Activated CD4-positive, alpha-beta memory T cell treated with anti-CD3 and anti-CD28 coated beads for 36 hours (primary cell): ENCODE results near the gene MAMDC4. TPM values are rescaled to one million over a fixed set of nuclear protein-coding genes. Genes with fewer than 3 reads are reported as not detected.

Experiments
- CTCF ChIA-PET: fragments of 350-600 bp; sonication (Branson Sonifier 250); formaldehyde crosslinking; loops from one replicate; lab custom pipeline; 2021; ENCODE audit warnings: antibody characterized with exemption, inconsistent platforms; lab: Charles Lee
- POLR2A ChIA-PET: fragments of 350-600 bp; sonication (Branson Sonifier 250); formaldehyde crosslinking; loops from one replicate; lab custom pipeline; 2021; ENCODE audit warnings: antibody characterized with exemption; lab: Charles Lee
- DNase-seq: peaks from one replicate; pipeline ENCODE4 v3.0.0-alpha.2; 2020
- H3K27ac Mint-ChIP-seq: one replicate; pipeline ENCODE4 v1.8.0; 2021; ENCODE audit warnings: mixed read lengths
- H3K27me3 Mint-ChIP-seq: one replicate; pipeline ENCODE4 v1.8.0; 2021; ENCODE audit warnings: mixed read lengths
- H3K36me3 Mint-ChIP-seq: one replicate; pipeline ENCODE4 v1.8.0; 2021; ENCODE audit warnings: mixed read lengths
- H3K4me1 Mint-ChIP-seq: one replicate; pipeline ENCODE4 v1.8.0; 2021; ENCODE audit warnings: low read depth, mixed read lengths
- H3K4me3 Mint-ChIP-seq: one replicate; pipeline ENCODE4 v1.8.0; 2021; ENCODE audit warnings: mild to moderate bottlenecking, mixed read lengths
- H3K9me3 Mint-ChIP-seq: one replicate; pipeline ENCODE4 v1.8.0; 2021; ENCODE audit warnings: mixed read lengths
- intact Hi-C: fragments of 100-400 bp; cut with micrococcal nuclease; formaldehyde crosslinking; loops from one replicate; pipeline ENCODE4 v1.15.1; 2023
- total RNA-seq, 2 experiments: library from RNA; stranded (reverse); gene quantifications; one replicate each; pipeline ENCODE4 v1.2.3, GENCODE V29; 2021

The MAMDC4 gene
- total RNA-seq, 2 experiments from 2014 or later: 13.0 to 14.3 TPM

- ChIA-PET CTCF (no interaction called here), POLR2A (interaction anchor here (1.2 kb wide), 1 partner anchor 350 kb away, joined by 3 read pairs; no protein-coding TSS in a partner anchor)
- Mint-ChIP-seq H3K9me3 (no peaks in the 10 kb centered on the region), H3K36me3 (peaks cover 16% of the 10 kb centered on the region), H3K27ac (no peak overlapping the region), H3K27me3 (no peaks in the 10 kb centered on the region), H3K4me3 (no peak overlapping the region), H3K4me1 (peaks cover 29% of the 10 kb centered on the region)
- intact Hi-C loops: no loop called here
- DNase-seq: no peak
Observed at GRCh38 chr9:136890661-136891060, 38.5 kb downstream of the MAMDC4 start.

- Mint-ChIP-seq H3K27me3 (no peaks in the 10 kb centered on the region), H3K36me3 (peaks cover 18% of the 10 kb centered on the region), H3K9me3 (no peaks in the 10 kb centered on the region), H3K4me1 (peaks cover 38% of the 10 kb centered on the region), H3K27ac (no peak overlapping the region), H3K4me3 (no peak overlapping the region)
- intact Hi-C loops: no loop called here
- no peak for DNase-seq
- ChIA-PET CTCF (no interaction called here), POLR2A (interaction anchor here (0.8 kb wide), 1 partner anchor 358 kb away, joined by 3 read pairs; no protein-coding TSS in a partner anchor)
Observed at GRCh38 chr9:136896027-136896426, 43.9 kb downstream of the MAMDC4 start.

- H3K9me3 Mint-ChIP-seq: no peaks in the 10 kb centered on the region
- H3K36me3 Mint-ChIP-seq: peaks cover 36% of the 10 kb centered on the region
- DNase-seq: no peak
- intact Hi-C loops: no loop called here
- POLR2A ChIA-PET: interaction anchor here (1.3 kb wide), 1 partner anchor 12 kb away, joined by 4 read pairs; the partner anchor contains the start of gene TRAF2
- H3K27ac Mint-ChIP-seq: no peak overlapping the region
- no peaks in the 10 kb centered on the region for H3K27me3 Mint-ChIP-seq
- peaks cover 56% of the 10 kb centered on the region for H3K4me1 Mint-ChIP-seq
- CTCF ChIA-PET: interaction anchor here (1.0 to 1.8 kb wide), 2 partner anchors 16 to 56 kb away, joined by 3 to 9 read pairs; partner anchors contain the start of gene AJM1
- no peak overlapping the region for H3K4me3 Mint-ChIP-seq
Observed at GRCh38 chr9:136898483-136899100, 46.4 kb downstream of the MAMDC4 start.

- peaks cover 36% of the 10 kb centered on the region for H3K36me3 Mint-ChIP-seq
- H3K4me1 Mint-ChIP-seq: peaks cover 58% of the 10 kb centered on the region
- H3K9me3 Mint-ChIP-seq: no peaks in the 10 kb centered on the region
- intact Hi-C loops: no loop called here
- peak overlapping the region; percentile 2 for H3K27ac Mint-ChIP-seq
- ChIA-PET CTCF (interaction anchor here (1.0 kb wide), 1 partner anchor 57 kb away, joined by 3 read pairs; the partner anchor contains the start of gene AJM1), POLR2A (no interaction called here)
- H3K4me3 Mint-ChIP-seq: no peak overlapping the region
- no peak for DNase-seq
- no peaks in the 10 kb centered on the region for H3K27me3 Mint-ChIP-seq
Observed at GRCh38 chr9:136899196-136899595, 47.0 kb downstream of the MAMDC4 start.

GRCh38 chr9:136900556-136900955 lies 48.4 kb downstream of the MAMDC4 start:
- H3K36me3 Mint-ChIP-seq: peaks cover 39% of the 10 kb centered on the region
- ChIA-PET CTCF (no interaction called here), POLR2A (interaction anchor here (0.8 to 2.4 kb wide), 2 partner anchors 18 to 58 kb away, joined by 3 to 7 read pairs; partner anchors contain the start of gene AJM1)

GRCh38 chr9:136900988-136901515 lies 48.9 kb downstream of the MAMDC4 start:
- Mint-ChIP-seq H3K4me3 (peak overlapping the region; percentile 70), H3K9me3 (no peaks in the 10 kb centered on the region), H3K36me3 (peaks cover 42% of the 10 kb centered on the region), H3K27me3 (no peaks in the 10 kb centered on the region), H3K4me1 (peaks cover 55% of the 10 kb centered on the region), H3K27ac (peak overlapping the region; percentile 98)
- ChIA-PET CTCF (interaction anchor here (1.5 to 1.9 kb wide), 3 partner anchors 13 to 134 kb away, joined by 4 to 8 read pairs (median 6); no protein-coding TSS in a partner anchor), POLR2A (interaction anchor here (0.8 to 2.4 kb wide), 6 partner anchors 14 to 340 kb away, joined by 3 to 26 read pairs (median 6); partner anchors contain the start of genes AJM1, TRAF2 and TUBB4B)
- intact Hi-C loops: loop anchor here (5.0 kb wide), 2 partner anchors 109 to 126 kb away; partner anchors contain the start of genes ABCA2 and TMEM141
- no peak for DNase-seq

More at GRCh38 chr9:136900556-136900955, 48.4 kb downstream of the MAMDC4 start:
- Mint-ChIP-seq H3K27ac (peak overlapping the region; percentile 98), H3K4me3 (no peak overlapping the region), H3K4me1 (peaks cover 54% of the 10 kb centered on the region), H3K27me3 (no peaks in the 10 kb centered on the region), H3K9me3 (no peaks in the 10 kb centered on the region)
- DNase-seq: no peak
- intact Hi-C loops: loop anchor here (5.0 kb wide), 2 partner anchors 108 to 127 kb away; partner anchors contain the start of genes ABCA2 and TMEM141

- CTCF ChIA-PET: interaction anchor here (0.6 to 1.9 kb wide), 11 partner anchors 14 to 216 kb away, joined by 3 to 16 read pairs (median 4); partner anchors contain the start of genes AJM1, FBXW5 and TRAF2
- peaks cover 56% of the 10 kb centered on the region for H3K4me1 Mint-ChIP-seq
- intact Hi-C loops: loop anchor here (1.0 to 5.0 kb wide), 6 partner anchors 15 to 126 kb away; partner anchors contain the start of genes ABCA2, PHPT1, TMEM141 and TRAF2
- POLR2A ChIA-PET: interaction anchor here (0.8 to 2.4 kb wide), 12 partner anchors 15 to 339 kb away, joined by 3 to 26 read pairs (median 4); partner anchors contain the start of genes AJM1, EDF1, MAN1B1 and RABL6
- DNase-seq: peak; percentile 89
- peak overlapping the region; percentile 70 for H3K4me3 Mint-ChIP-seq
- H3K27me3 Mint-ChIP-seq: no peaks in the 10 kb centered on the region
- H3K36me3 Mint-ChIP-seq: peaks cover 47% of the 10 kb centered on the region
- peak overlapping the region; percentile 98 for H3K27ac Mint-ChIP-seq
- no peaks in the 10 kb centered on the region for H3K9me3 Mint-ChIP-seq
Observed at GRCh38 chr9:136901516-136902258, 49.5 kb downstream of the MAMDC4 start.

GRCh38 chr9:136902259-136902821 lies 50.2 kb downstream of the MAMDC4 start:
- Mint-ChIP-seq H3K4me3 (peak overlapping the region; percentile 70), H3K9me3 (no peaks in the 10 kb centered on the region), H3K27me3 (no peaks in the 10 kb centered on the region), H3K36me3 (peaks cover 53% of the 10 kb centered on the region), H3K27ac (peak overlapping the region; percentile 98), H3K4me1 (peaks cover 51% of the 10 kb centered on the region)
- POLR2A ChIA-PET: interaction anchor here (0.8 to 2.4 kb wide), 11 partner anchors 16 to 339 kb away, joined by 3 to 26 read pairs (median 4); partner anchors contain the start of genes AJM1, EDF1, MAN1B1 and RABL6
- DNase-seq: peak; percentile 95
- CTCF ChIA-PET: interaction anchor here (0.6 to 1.9 kb wide), 11 partner anchors 15 to 216 kb away, joined by 3 to 16 read pairs (median 4); partner anchors contain the start of genes AJM1, FBXW5 and TRAF2
- intact Hi-C loops: loop anchor here (1.0 to 5.0 kb wide), 6 partner anchors 16 to 125 kb away; partner anchors contain the start of genes ABCA2, PHPT1, TMEM141 and TRAF2

- POLR2A ChIA-PET: interaction anchor here (1.2 to 2.4 kb wide), 6 partner anchors 17 to 95 kb away, joined by 3 to 26 read pairs (median 5); partner anchors contain the start of genes AJM1, RABL6 and TRAF2
- H3K36me3 Mint-ChIP-seq: peaks cover 59% of the 10 kb centered on the region
- CTCF ChIA-PET: interaction anchor here (1.0 to 1.9 kb wide), 6 partner anchors 15 to 109 kb away, joined by 4 to 16 read pairs (median 6); partner anchors contain the start of genes AJM1 and TRAF2
- intact Hi-C loops: loop anchor here (2.0 to 5.0 kb wide), 4 partner anchors 30 to 124 kb away; partner anchors contain the start of genes ABCA2, PHPT1 and TMEM141
- peak; percentile 55 for DNase-seq
- no peaks in the 10 kb centered on the region for H3K9me3 Mint-ChIP-seq
- peaks cover 51% of the 10 kb centered on the region for H3K4me1 Mint-ChIP-seq
- H3K27me3 Mint-ChIP-seq: no peaks in the 10 kb centered on the region
- H3K27ac Mint-ChIP-seq: peak overlapping the region; percentile 98
- H3K4me3 Mint-ChIP-seq: peak overlapping the region; percentile 35
Observed at GRCh38 chr9:136903041-136903554, 51.0 kb downstream of the MAMDC4 start.

GRCh38 chr9:136906266-136906665 lies 54.1 kb downstream of the MAMDC4 start:
- H3K36me3 Mint-ChIP-seq: peaks cover 54% of the 10 kb centered on the region
- CTCF ChIA-PET: no interaction called here

More at GRCh38 chr9:136906266-136906665, 54.1 kb downstream of the MAMDC4 start:
- intact Hi-C loops: no loop called here
- DNase-seq: no peak
- peak overlapping the region; percentile 21 for H3K27ac Mint-ChIP-seq
- H3K27me3 Mint-ChIP-seq: no peaks in the 10 kb centered on the region
- POLR2A ChIA-PET: no interaction called here
- no peaks in the 10 kb centered on the region for H3K9me3 Mint-ChIP-seq
- peaks cover 36% of the 10 kb centered on the region for H3K4me1 Mint-ChIP-seq
- H3K4me3 Mint-ChIP-seq: no peak overlapping the region
